ENCODE data around the gene PAX2. TPM values are rescaled to one million over a fixed set of nuclear protein-coding genes. Genes with fewer than 3 reads are reported as not detected.
A peak's percentile ranks its signal among the peaks of the same experiment; 100 is the strongest.

The PAX2 gene
- total and polyA plus RNA-seq, 2 of the 8 experiments (the other 6 are each of a cell fraction or from before 2014, with no cell fraction given) = 0.02 TPM; not detected in 1

DNA sequence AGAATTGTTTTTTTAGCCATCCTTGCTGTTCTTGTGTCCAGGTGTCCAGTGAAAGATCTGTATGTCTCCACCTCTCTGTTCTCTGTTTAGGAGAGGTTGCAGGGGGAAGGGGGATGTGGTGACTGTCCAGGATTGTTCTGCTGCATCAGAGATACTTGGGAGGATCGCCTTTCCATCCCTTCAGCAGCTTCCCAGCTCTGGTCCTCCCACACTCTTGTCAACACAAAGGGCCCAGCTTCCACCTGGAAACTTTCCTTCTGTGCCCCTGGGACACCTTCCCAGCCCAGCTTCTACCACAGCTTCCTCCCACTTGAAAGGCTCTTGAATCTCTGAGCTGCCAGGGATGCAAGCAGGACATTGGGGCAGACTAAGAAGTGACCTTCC, 85.3 kb downstream of the PAX2 start:
- ChIA-PET CTCF (ENCODE audit: partially characterized antibody) (interaction anchor here (0.9 to 8.1 kb wide), 4 partner anchors 16 to 96 kb away, joined by 3 to 74 read pairs (median 3); no protein-coding TSS in a partner anchor), POLR2A (ENCODE audit: partially characterized antibody) (no interaction called here)
- Histone ChIP-seq H3K36me3 (ENCODE audit: control insufficient read depth in 2 of 4, insufficient read depth in 4 of 4, low read length in 3 of 4) (peaks cover 0 to 8% (median 0%) of the 10 kb centered on the region in 4 experiments; a peak in 1 of 8 replicates), H2BK5ac (ENCODE audit: low read depth, low read length) (no peak overlapping the region), H2BK120ac (replicated peaks; ENCODE audit: low read depth, low read length) (no peak overlapping the region), H4K91ac (replicated peaks; ENCODE audit: insufficient read length, low read length) (no peak overlapping the region), H3K79me2 (ENCODE audit: control insufficient read depth in 1 of 2, insufficient read depth in 2 of 2, low read length in 2 of 2) (no peaks in the 10 kb centered on the region), H3K79me1 (ENCODE audit: low read depth, low read length) (no peaks in the 10 kb centered on the region), H2BK12ac (ENCODE audit: low read depth, low read length) (peak overlapping the region; percentile 60; the same call in 1 of the 2 replicates), H3K27me3 (replicated peaks in 1 of 4; ENCODE audit: control insufficient read depth in 3 of 4, extremely low read depth in 1 of 4, insufficient read depth in 3 of 4, low read length in 3 of 4) (peaks cover 80 to 96% (median 90%) of the 10 kb centered on the region in 4 experiments), H3K9ac (replicated peaks in 1 of 4; ENCODE audit: extremely low read depth in 1 of 4, low read depth in 3 of 4, low read length in 3 of 4) (no peak overlapping the region), H3K14ac (ENCODE audit: insufficient read length) (no peak overlapping the region), H4K20me1 (replicated peaks in 1 of 2; ENCODE audit: control insufficient read depth in 1 of 2, insufficient read depth in 2 of 2, low read length in 2 of 2) (peaks cover 7 to 12% of the 10 kb centered on the region in 2 experiments), H3K9me3 (ENCODE audit: insufficient read depth in 2 of 2, low read depth in 1 of 2, low read length in 1 of 2) (no peaks in the 10 kb centered on the region), H2AK5ac (ENCODE audit: low read depth, low read length) (0 out of 2 replicates have a peak overlapping the region, but pooled peaks have one; percentile 39), H2AFZ (ENCODE audit: low read length) (no peak overlapping the region), H3K4me1 (replicated peaks in 1 of 4; ENCODE audit: control insufficient read depth in 3 of 4, insufficient read depth in 4 of 4, low read length in 3 of 4) (peaks cover 4 to 24% (median 20%) of the 10 kb centered on the region in 4 experiments), H3K23me2 (ENCODE audit: low read depth, low read length) (peaks cover 2% of the 10 kb centered on the region; the same call in 1 of the 2 replicates), H3K4me3 (ENCODE audit: extremely low read depth in 1 of 4, insufficient read depth in 2 of 4, low read depth in 3 of 4, low read length in 4 of 4) (no peak overlapping the region), H4K8ac (ENCODE audit: extremely low read depth, insufficient read depth, low read length) (no peak overlapping the region), H3K18ac (ENCODE audit: extremely low read depth, low read length) (no peak overlapping the region), H3K4me2 (ENCODE audit: insufficient read depth in 1 of 2, low read depth in 2 of 2, low read length in 2 of 2) (peak overlapping the region in 1 of 2 experiments; percentile 51; a peak in 1 of 4 replicates), H2BK20ac (ENCODE audit: low read length) (no peak overlapping the region), H2BK15ac (ENCODE audit: low read length) (no peak overlapping the region), H3K4ac (replicated peaks; ENCODE audit: insufficient read length, low read depth, low read length) (no peak overlapping the region), H4K5ac (ENCODE audit: insufficient read length, low read depth, low read length) (no peak overlapping the region), H3K23ac (ENCODE audit: insufficient read length) (no peak overlapping the region), H3K27ac (ENCODE audit: low read depth, low read length) (no peak overlapping the region), H3K56ac (replicated peaks; ENCODE audit: insufficient read length, low read depth, low read length) (no peak overlapping the region)
- FAIRE-seq (no peak), DNase-seq (ENCODE audit: low read depth in 1 of 2, low spot score in 2 of 2) (no peak)
- peak; percentile 8 for TF ChIP-seq RNF2 (IDR thresholded peaks at IDR 0.05; ENCODE audit: borderline replicate concordance, low read depth, low read length, missing control alignments, poor library complexity, severe bottlenecking)
- peak; percentile 56; the same call in 1 of the 2 replicates for TF ChIP-seq SUZ12 (IDR thresholded peaks at IDR 0.05; ENCODE audit: low read length)
- TF ChIP-seq, protein P1, sequence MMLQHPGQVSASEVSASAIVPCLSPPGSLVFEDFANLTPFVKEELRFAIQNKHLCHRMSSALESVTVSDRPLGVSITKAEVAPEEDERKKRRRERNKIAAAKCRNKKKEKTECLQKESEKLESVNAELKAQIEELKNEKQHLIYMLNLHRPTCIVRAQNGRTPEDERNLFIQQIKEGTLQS (IDR thresholded peaks at IDR 0.05; ENCODE audit: insufficient read depth, low read depth, low read length) = no peak
- peak; percentile 47 for TF ChIP-seq EZH2 (IDR thresholded peaks at IDR 0.05; ENCODE audit: low read depth, low read length, severe bottlenecking)
- WGBS, 2 experiments (ENCODE audit: extremely low coverage in 1 of 2, insufficient coverage in 1 of 2, insufficient read length in 1 of 2, insufficient replicate concordance in 2 of 2, low coverage in 1 of 2, low lambda C conversion rate in 2 of 2, missing lambda C conversion rate in 1 of 2) = 30% methylated on average over 1 of the region's 1 CpG; no CpG with 5 or more reads in 1 of the 2 experiments

Data from H1 (cell line).